SK-N-SH (cell line): ENCODE results near the gene DOCK10. TPM values are rescaled to one million over a fixed set of nuclear protein-coding genes. Genes with fewer than 3 reads are reported as not detected.

ENCODE experiments used
- CTCF ChIA-PET: fragments of 300-600, 350-600 bp; formaldehyde crosslinking; extraction: SDS; loops from one replicate; lab custom pipeline; 2021; lab: Yijun Ruan, JAX
- POLR2A ChIA-PET: fragments of 350-600 bp; sonication (Branson Sonifier 250); formaldehyde crosslinking; extraction: SDS; loops from one replicate; lab custom pipeline; 2020; ENCODE audit warnings: antibody characterized with exemption, inconsistent platforms; lab: Yijun Ruan, JAX
- DNase-seq: peaks from one replicate; pipeline ENCODE4 v3.0.0; 2012
- H2AFZ ChIP-seq: fragments of 200-600 bp; sonication (generic); 2 replicates; pipeline ENCODE4 v1.8.1; 2016; ENCODE audit warnings: antibody characterized with exemption, mild to moderate bottlenecking, low read depth
- H3F3A ChIP-seq: fragments of 200-600 bp; sonication (generic); replicated peaks from 2 replicates; pipeline ENCODE3; 2016; ENCODE audit warnings: antibody characterized with exemption, mild to moderate bottlenecking; ENCODE audit not compliant: insufficient read depth
- H3K27ac ChIP-seq, 2 experiments: fragments of 200-500 bp in 1 of 2; fragments of 200-600 bp in 1 of 2; sonication (Bioruptor generic) in 1 of 2; sonication (generic), shearing (Covaris generic) in 1 of 2; 2 replicates each; pipeline versions ENCODE4 v1.5.1 to v1.6.1; 2014 to 2016; ENCODE audit warnings: low read depth in 2 of 2, inconsistent platforms in 1 of 2, low read length in 1 of 2, mild to moderate bottlenecking in 1 of 2, mixed read lengths in 1 of 2
- H3K27me3 ChIP-seq: fragments of 200-600 bp; sonication (generic), shearing (Covaris generic); 2 replicates; pipeline ENCODE4 v1.6.1; 2016; ENCODE audit warnings: mixed run types; ENCODE audit not compliant: insufficient read depth
- H3K36me3 ChIP-seq, 2 experiments: fragments of 200-500 bp in 1 of 2; fragments of 200-600 bp in 1 of 2; sonication (Bioruptor generic) in 1 of 2; sonication (generic) in 1 of 2; replicated peaks in 1 of 2; 2 replicates each; pipeline versions ENCODE3 to v1.5.1; 2014 to 2016; ENCODE audit warnings: low read length in 1 of 2, mild to moderate bottlenecking in 1 of 2; ENCODE audit not compliant: insufficient read depth in 2 of 2, control insufficient read depth in 1 of 2
- H3K4me1 ChIP-seq, 2 experiments: fragments of 200-500 bp in 1 of 2; fragments of 200-600 bp in 1 of 2; sonication (Bioruptor generic) in 1 of 2; sonication (generic), shearing (Covaris generic) in 1 of 2; 2 replicates each; pipeline versions ENCODE4 v1.5.1 to v1.6.1; 2014 to 2016; ENCODE audit warnings: low read depth in 1 of 2, low read length in 1 of 2, mixed run types in 1 of 2; ENCODE audit not compliant: insufficient read depth in 2 of 2, control insufficient read depth in 1 of 2
- H3K4me2 ChIP-seq: fragments of 200-600 bp; sonication (generic), shearing (Covaris generic); 2 replicates; pipeline ENCODE4 v1.6.1; 2017; ENCODE audit warnings: mixed run types
- H3K4me3 ChIP-seq, 2 experiments: fragments of 200-500 bp in 1 of 2; fragments of 200-600 bp in 1 of 2; sonication (Bioruptor generic) in 1 of 2; sonication (generic), shearing (Covaris generic) in 1 of 2; 2 replicates each; pipeline versions ENCODE4 v1.5.1 to v1.8.1; 2014 to 2016; ENCODE audit warnings: low read depth in 2 of 2, inconsistent platforms in 1 of 2, low read length in 1 of 2, mild to moderate bottlenecking in 1 of 2, mixed read lengths in 1 of 2, moderate library complexity in 1 of 2
- H3K79me2 ChIP-seq: fragments of 200-600 bp; sonication (generic); 2 replicates; pipeline ENCODE4 v1.8.1; 2017; ENCODE audit warnings: mild to moderate bottlenecking; ENCODE audit not compliant: insufficient read depth
- H3K9ac ChIP-seq: fragments of 200-600 bp; sonication (generic); 2 replicates; pipeline ENCODE4 v1.6.1; 2017; ENCODE audit warnings: mixed run types
- H3K9me2 ChIP-seq: fragments of 200-600 bp; sonication (generic); 2 replicates; pipeline ENCODE4 v1.6.1; 2017; ENCODE audit warnings: mixed run types
- H3K9me3 ChIP-seq: fragments of 200-600 bp; sonication (generic); 2 replicates; pipeline ENCODE4 v1.6.1; 2017; ENCODE audit warnings: mixed run types, mild to moderate bottlenecking, moderate library complexity
- H4K20me1 ChIP-seq: fragments of 200-600 bp; sonication (generic); 2 replicates; pipeline ENCODE4 v1.6.1; 2017; ENCODE audit warnings: mild to moderate bottlenecking, mixed run types; ENCODE audit not compliant: insufficient read depth
- ELF1 ChIP-seq: IDR thresholded peaks from 2 replicates; pipeline ENCODE4 v1.4.0; 2012
- EP300 ChIP-seq, 2 experiments: IDR thresholded peaks; 2 replicates each; pipeline versions ENCODE4 v1.4.0 to v1.6.1; 2012; ENCODE audit warnings: borderline replicate concordance in 1 of 2, low read depth in 1 of 2, low read length in 1 of 2
- FOSL2 ChIP-seq: IDR thresholded peaks from 2 replicates; pipeline ENCODE4 v1.4.0; 2012; ENCODE audit warnings: low read depth, mild to moderate bottlenecking, moderate library complexity, borderline replicate concordance
- FOXJ3 ChIP-seq: sonication (generic); formaldehyde crosslinking; IDR thresholded peaks from 2 replicates; pipeline ENCODE4 v1.5.1; 2020; ENCODE audit warnings: mild to moderate bottlenecking, missing genetic modification reagents
- GABPA ChIP-seq: IDR thresholded peaks from 2 replicates; pipeline ENCODE4 v1.4.0; 2012; ENCODE audit warnings: low read depth, mild to moderate bottlenecking
- MEF2A ChIP-seq: IDR thresholded peaks from 2 replicates; pipeline ENCODE4 v1.4.0; 2012; ENCODE audit warnings: low read depth, borderline replicate concordance
- MXI1 ChIP-seq: IDR thresholded peaks from 2 replicates; pipeline ENCODE4 v1.6.1; 2012; ENCODE audit warnings: mild to moderate bottlenecking, low read depth, low read length, improper control_type of control experiment
- NFIC ChIP-seq: IDR thresholded peaks from 2 replicates; pipeline ENCODE4 v1.4.0; 2012; ENCODE audit warnings: borderline replicate concordance
- RXRA ChIP-seq: IDR thresholded peaks from 2 replicates; pipeline ENCODE4 v1.4.0; 2012; ENCODE audit warnings: low read depth, mild to moderate bottlenecking, borderline replicate concordance
- SMC3 ChIP-seq: IDR thresholded peaks from 2 replicates; pipeline ENCODE4 v1.6.1; 2012; ENCODE audit warnings: low read depth, low read length, improper control_type of control experiment
- TEAD4 ChIP-seq: IDR thresholded peaks from 2 replicates; pipeline ENCODE4 v1.4.0; 2012; ENCODE audit warnings: mild to moderate bottlenecking, borderline replicate concordance; ENCODE audit not compliant: insufficient read depth
- YY1 ChIP-seq: IDR thresholded peaks from 2 replicates; pipeline ENCODE4 v1.4.0; 2012; ENCODE audit warnings: low read depth, mild to moderate bottlenecking
- WGBS: methylation state at CpG from one replicate; pipeline ENCODE4 v1.1.6; 2017; ENCODE audit warnings: low lambda C conversion rate; 5-methylcytosine and 5-hydroxymethylcytosine counted together
- polyA plus RNA-seq, 3 experiments: library from polyadenylated mRNA; depleted of rRNA; stranded (reverse); fragments of >200 nt; gene quantifications; 2 replicates each; pipeline ENCODE4 v1.2.3, GENCODE V29; 2012
- TF ChIP-seq, protein P1 (sequence below): fragments of 150-350 bp; IDR thresholded peaks from 2 replicates; pipeline ENCODE4 v1.6.1; 2017; ENCODE audit warnings: antibody characterized with exemption, low read length, low read depth, borderline replicate concordance
- TF ChIP-seq, protein P2 (sequence below): IDR thresholded peaks from 2 replicates; pipeline ENCODE4; 2012
- TF ChIP-seq, protein P3 (sequence below): fragments of 200-600 bp; sonication (generic); IDR thresholded peaks from 2 replicates; pipeline ENCODE4 v1.6.1; 2017; ENCODE audit warnings: antibody characterized with exemption, mild to moderate bottlenecking, moderate library complexity

The DOCK10 gene
- polyA plus RNA-seq, 1 of the 3 experiments (the other 2 are of a cell fraction) = 24.1 TPM

DNA sequence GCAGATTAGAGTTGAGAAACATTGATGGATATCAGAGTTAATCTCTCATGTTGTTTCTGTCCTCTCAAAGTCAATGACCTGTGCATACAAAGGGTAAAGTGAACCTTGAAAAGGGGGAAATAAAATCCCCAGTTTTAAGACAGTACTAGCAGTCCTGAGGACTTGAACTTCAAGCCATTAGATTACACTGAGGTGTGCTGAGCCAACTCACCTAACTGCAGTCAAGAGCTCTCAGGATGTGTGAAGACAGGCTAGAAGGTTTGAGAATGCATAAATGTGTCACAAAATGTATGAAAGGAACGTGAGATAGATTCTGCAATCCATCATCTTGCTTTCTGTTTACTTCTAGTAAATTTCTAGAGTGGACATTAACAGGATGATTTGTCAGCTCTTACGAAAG is 35.5 kb downstream of the DOCK10 start:
- WGBS = 84% methylated on average over 2 of the region's 2 CpGs
- Histone ChIP-seq H3K27ac (no peak overlapping the region), H3K9ac (no peak overlapping the region), H3K4me1 (peaks cover 2 to 9% of the 10 kb centered on the region in 2 experiments; a peak in 3 of 4 replicates), H3K36me3 (peaks cover 0 to 3% of the 10 kb centered on the region in 2 experiments), H3K9me3 (no peaks in the 10 kb centered on the region), H3F3A (peaks cover 26% of the 10 kb centered on the region), H3K4me2 (no peak overlapping the region), H3K27me3 (no peaks in the 10 kb centered on the region), H2AFZ (no peak overlapping the region), H3K9me2 (no peaks in the 10 kb centered on the region), H4K20me1 (no peaks in the 10 kb centered on the region), H3K79me2 (peaks cover 67% of the 10 kb centered on the region), H3K4me3 (no peak overlapping the region)
- ChIA-PET POLR2A (no interaction called here), CTCF (no interaction called here)
- no peak for TF ChIP-seq GABPA
- TF ChIP-seq MEF2A = no peak
- no peak for TF ChIP-seq FOSL2
- no peak for TF ChIP-seq YY1
- TF ChIP-seq TEAD4 = no peak
- TF ChIP-seq, protein P1, sequence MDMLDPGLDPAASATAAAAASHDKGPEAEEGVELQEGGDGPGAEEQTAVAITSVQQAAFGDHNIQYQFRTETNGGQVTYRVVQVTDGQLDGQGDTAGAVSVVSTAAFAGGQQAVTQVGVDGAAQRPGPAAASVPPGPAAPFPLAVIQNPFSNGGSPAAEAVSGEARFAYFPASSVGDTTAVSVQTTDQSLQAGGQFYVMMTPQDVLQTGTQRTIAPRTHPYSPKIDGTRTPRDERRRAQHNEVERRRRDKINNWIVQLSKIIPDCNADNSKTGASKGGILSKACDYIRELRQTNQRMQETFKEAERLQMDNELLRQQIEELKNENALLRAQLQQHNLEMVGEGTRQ = no peak
- TF ChIP-seq FOXJ3 = no peak
- TF ChIP-seq SMC3 = no peak
- TF ChIP-seq, protein P2, sequence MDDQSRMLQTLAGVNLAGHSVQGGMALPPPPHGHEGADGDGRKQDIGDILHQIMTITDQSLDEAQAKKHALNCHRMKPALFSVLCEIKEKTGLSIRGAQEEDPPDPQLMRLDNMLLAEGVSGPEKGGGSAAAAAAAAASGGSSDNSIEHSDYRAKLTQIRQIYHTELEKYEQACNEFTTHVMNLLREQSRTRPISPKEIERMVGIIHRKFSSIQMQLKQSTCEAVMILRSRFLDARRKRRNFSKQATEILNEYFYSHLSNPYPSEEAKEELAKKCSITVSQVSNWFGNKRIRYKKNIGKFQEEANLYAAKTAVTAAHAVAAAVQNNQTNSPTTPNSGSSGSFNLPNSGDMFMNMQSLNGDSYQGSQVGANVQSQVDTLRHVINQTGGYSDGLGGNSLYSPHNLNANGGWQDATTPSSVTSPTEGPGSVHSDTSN = no peak
- TF ChIP-seq RXRA = no peak
- TF ChIP-seq, protein P3, sequence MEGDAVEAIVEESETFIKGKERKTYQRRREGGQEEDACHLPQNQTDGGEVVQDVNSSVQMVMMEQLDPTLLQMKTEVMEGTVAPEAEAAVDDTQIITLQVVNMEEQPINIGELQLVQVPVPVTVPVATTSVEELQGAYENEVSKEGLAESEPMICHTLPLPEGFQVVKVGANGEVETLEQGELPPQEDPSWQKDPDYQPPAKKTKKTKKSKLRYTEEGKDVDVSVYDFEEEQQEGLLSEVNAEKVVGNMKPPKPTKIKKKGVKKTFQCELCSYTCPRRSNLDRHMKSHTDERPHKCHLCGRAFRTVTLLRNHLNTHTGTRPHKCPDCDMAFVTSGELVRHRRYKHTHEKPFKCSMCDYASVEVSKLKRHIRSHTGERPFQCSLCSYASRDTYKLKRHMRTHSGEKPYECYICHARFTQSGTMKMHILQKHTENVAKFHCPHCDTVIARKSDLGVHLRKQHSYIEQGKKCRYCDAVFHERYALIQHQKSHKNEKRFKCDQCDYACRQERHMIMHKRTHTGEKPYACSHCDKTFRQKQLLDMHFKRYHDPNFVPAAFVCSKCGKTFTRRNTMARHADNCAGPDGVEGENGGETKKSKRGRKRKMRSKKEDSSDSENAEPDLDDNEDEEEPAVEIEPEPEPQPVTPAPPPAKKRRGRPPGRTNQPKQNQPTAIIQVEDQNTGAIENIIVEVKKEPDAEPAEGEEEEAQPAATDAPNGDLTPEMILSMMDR = no peak
- TF ChIP-seq EP300 (IDR thresholded peaks at IDR 0.05; ENCODE audit: borderline replicate concordance in 1 of 2, low read depth in 1 of 2, low read length in 1 of 2) = no peak
- TF ChIP-seq NFIC = no peak
- no peak for TF ChIP-seq MXI1
- TF ChIP-seq ELF1 = no peak
- no peak for DNase-seq

DNA sequence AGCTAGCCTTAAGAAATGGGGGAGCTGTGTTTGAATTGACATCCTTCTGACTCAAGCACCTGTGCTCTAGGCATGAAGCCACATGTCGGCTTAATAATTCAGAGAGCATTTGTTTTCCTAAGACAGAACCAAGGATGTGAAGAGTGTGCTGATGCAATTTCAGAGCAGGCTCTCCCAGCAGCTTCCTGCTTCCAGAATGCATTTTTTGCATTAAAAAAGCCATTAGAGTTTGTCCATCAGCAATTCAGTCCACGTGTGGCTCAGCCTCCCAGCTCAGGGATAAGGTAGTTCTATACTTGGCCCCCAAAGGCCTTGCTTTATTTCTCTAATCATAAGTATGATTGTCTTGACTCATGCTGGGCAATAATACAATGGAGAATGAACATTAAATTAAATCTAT is 37.7 kb downstream of the DOCK10 start:
- DNase-seq = no peak
- peaks cover 77% of the 10 kb centered on the region for H3K79me2 ChIP-seq
- POLR2A ChIA-PET = no interaction called here
- H3K9me2 ChIP-seq = no peaks in the 10 kb centered on the region
- H3K9ac ChIP-seq = no peak overlapping the region
- H2AFZ ChIP-seq = no peak overlapping the region
- peaks cover 8% of the 10 kb centered on the region for H3F3A ChIP-seq
- 70% methylated on average over 2 of the region's 2 CpGs for WGBS
- no peak overlapping the region for H3K4me2 ChIP-seq
- CTCF ChIA-PET = interaction anchor here (1.0 to 8.1 kb wide), 4 partner anchors 9 to 656 kb away, joined by 3 to 78 read pairs (median 13); no protein-coding TSS in a partner anchor
- H3K27me3 ChIP-seq = no peaks in the 10 kb centered on the region
- no peaks in the 10 kb centered on the region for H3K9me3 ChIP-seq
- no peak overlapping the region for H3K4me3 ChIP-seq
- no peak for TF ChIP-seq MEF2A
- TF ChIP-seq EP300 (IDR thresholded peaks at IDR 0.05; ENCODE audit: borderline replicate concordance in 1 of 2, low read depth in 1 of 2, low read length in 1 of 2) = peak in 1 of 2 experiments; percentile 24; a peak in 1 of 4 replicates
- peaks cover 0 to 4% of the 10 kb centered on the region in 2 experiments; a peak in 2 of 4 replicates for H3K4me1 ChIP-seq
- H4K20me1 ChIP-seq = no peaks in the 10 kb centered on the region
- peaks cover 0 to 3% of the 10 kb centered on the region in 2 experiments for H3K36me3 ChIP-seq
- H3K27ac ChIP-seq = no peak overlapping the region
